ENCODE data around the gene RWDD1.
"Not testable (repeated sequence)": the region's sequence is repeated elsewhere in the genome, so short reads cannot be mapped to it uniquely, and the experiment has no call there.

Gene RWDD1

DNA sequence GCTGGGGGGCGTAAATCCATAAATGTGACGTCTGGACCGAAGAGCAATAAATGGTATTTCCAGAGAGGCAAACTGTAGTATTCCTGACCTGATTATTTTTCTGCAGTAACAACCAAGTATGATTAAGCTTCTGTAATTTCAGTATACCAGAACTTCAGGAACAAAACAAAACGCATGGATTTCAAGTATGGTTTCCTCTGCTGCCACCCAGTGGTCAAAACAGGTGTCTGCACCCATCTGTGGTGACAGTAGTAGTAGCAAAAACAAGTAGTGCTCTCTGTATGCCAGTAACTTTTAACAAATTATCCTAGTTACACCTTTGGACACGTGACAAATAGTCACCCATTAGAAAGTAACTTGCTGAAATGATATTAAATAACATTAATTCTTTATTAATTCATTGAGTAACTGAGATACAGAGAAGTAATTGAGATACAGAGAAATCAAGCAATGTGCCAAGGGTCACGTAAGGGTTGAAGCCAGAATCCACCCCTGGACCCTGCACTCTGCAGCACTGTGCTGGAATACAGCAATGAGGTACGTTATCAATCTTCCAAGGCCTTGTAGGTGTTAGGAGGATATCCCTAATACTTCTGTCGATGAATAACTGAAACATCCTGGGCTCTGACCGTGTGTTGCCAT is 9.8 kb upstream of the RWDD1 start:
- peak; percentile 70 for DNase-seq

DNA sequence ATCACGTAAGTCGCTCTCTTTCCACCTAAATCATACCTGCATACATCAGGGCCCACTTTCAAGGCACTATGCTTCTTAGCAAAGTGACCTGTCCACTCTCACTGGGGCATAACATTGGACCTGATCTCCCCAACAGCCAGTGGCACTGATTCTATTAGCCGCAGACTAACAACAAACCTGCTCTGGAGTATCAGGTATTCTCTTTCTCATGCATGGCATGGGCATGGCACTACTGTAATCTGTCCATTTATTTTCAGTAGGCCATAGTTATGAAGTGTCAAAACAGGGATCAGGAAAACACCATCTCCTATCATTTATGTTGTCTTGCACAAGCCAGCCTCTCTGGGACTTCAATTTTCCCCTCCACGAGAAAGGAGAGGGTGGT is 9.3 kb upstream of the RWDD1 start:
- no peak for DNase-seq

DNA sequence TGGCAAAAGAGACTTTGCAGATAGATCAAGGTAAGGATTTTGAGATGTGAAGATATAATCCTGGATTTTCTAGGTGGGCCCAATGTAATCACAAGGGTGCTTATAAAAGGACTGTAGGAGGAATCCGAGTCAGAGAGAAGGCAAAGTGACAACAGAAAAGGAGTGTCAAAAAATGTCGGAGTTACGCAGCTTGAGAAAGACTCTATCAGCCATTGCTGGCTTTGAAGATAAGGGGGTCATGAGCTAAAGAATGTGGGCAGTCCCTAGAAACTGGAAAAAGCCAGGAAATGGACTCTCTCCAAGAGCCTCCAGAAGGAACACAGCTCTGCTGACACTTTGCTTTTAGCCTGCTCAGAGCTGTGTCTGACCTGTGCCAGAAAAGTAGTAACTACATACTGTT is 8.7 kb upstream of the RWDD1 start:
- no peak for DNase-seq

DNA sequence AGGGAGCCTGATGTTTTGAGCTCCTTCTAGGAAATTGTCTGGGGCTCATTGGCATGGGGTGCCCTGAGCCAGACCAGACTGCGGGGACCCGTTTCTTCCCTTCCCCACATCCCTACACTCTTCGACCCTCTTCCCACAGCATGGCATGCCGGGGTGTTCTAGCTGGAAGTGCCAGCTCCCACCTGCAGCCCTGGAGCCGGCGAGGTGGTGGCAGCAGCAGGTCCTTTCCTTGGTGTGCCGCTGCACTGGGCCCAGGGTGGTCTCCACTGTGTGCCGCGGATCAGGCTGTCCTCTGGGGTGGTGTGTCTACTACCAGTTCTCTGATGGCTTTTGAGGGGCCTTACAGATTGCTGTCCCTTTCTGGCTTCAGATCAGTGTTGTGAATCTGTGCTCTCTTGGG is 7.5 kb upstream of the RWDD1 start:
- DNase-seq = no peak

DNA sequence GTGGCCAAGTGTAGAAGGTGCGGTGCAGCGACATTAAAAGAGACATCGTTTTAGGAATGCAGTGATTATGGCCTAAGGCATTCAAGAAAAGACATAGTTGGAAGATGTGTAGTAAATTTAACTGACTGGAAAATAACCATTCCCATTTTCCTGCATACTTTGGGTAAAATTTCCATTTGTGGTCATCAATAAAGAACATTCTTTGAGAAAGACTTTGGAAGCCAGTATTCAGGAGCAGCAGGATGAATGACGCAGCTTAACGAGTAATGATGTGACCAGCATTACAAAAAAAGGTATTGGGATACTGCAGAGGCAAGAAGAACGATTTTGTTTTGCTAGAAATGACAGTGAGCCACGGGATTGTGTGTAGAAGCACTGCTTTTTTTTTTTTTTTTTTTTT is 7.0 kb upstream of the RWDD1 start:
- DNase-seq = no peak

DNA sequence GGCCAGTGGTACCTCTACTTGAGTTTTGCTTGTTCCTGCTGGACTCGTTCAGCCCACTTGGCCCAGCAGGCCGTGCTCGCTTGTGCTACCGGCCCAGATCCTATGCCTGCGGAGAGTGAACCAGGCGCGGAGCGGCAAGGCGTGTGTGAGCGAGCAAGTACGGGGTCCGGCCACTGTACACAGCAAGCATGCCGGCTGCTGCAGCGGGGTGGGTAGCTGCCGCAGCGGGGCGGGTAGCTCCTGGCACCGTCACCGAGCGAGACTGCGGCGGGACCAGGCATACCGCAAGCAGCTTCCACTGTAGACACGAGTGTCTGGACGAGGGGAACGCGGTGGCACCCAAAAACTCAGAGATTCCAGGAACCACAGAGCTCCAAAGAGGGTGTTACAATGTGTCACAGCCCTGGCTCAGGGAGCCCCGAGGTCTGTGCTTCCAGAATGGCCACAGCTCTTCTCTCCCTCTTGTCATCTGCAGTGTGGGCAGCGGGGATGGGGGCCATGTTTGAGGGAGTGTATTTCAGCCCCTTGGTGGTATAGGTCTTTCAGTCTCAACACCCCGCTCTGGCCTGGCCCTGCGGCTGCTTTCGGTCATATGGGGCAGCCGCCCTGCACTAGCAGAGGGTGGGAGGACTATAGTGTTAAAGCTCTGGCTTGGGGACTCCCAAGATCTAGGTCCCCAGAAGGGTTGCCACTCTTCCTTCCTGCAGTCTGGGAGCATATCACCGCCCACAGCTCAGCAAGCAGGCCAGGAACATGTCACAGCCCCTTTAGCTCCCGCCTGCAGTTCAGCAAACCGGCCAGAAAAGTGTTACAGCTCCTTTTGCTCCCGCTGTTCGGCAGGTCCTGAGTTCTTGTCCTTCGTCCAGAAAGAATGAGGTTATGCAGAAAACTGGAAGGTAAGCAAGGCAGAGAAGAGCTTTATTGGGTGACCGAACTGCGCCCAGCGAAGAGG is 6.1 kb upstream of the RWDD1 start:
- DNase-seq = no peak

DNA sequence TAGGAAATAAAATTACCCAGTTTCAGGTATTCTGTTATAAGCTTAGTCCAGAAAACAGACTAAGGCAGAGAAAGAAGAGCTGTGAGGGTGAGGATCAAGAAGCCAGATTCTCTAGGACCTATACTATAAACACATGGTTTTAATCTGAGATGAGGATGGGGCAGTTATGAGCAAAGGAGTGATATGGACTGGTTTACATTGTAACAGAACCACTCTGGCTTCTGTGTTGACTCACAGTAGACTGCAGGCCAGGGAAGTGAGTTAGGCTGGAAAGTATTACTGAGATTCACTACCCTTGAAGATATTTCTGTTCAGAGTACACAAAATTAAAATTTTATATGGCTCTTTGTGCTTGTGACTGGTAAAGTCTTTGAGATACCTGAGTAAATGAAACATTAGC is 3.2 kb upstream of the RWDD1 start:
- DNase-seq = no peak

DNA sequence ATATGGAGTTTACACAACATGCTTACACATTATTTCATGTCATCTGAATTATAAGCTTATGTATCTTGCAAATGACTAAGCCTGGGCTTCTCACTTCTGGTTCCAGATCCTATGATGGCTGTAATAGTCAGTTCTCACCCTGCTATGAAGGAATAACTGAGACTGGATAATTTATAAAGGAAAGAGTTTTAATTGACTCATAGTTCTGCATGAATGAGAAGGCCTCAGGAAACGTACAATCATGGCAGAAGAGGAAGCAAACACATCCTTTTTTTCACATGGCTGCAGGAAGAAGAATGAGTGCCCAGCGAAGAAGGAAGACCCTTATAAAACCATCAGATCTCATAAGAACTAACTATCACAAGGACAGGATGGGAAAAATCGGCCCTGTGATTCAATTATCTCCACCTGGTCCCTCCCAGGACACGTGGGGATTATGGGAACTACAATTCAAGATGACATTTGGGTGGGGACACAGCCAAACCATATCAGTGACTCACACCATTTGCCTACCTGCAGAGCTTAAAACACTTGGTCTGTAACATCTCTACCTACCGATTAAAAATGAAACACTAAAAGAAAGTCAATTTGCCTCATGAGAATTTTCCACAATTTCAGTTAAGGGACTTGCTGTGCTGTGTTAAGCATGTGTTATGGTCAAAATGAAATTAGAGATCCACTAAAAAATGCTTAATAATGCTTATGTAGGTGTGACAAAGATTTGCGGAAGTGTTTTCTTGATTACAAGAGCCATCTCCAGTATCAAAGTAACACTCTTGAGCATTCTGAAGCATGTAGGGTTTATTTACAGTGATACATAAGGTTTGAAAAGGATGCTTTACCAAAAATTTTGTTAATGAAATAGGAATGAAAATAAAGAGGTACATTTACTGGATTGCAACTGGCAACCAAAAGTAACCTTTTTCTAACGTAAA is 2.2 kb upstream of the RWDD1 start:
- DNase-seq = no peak

DNA sequence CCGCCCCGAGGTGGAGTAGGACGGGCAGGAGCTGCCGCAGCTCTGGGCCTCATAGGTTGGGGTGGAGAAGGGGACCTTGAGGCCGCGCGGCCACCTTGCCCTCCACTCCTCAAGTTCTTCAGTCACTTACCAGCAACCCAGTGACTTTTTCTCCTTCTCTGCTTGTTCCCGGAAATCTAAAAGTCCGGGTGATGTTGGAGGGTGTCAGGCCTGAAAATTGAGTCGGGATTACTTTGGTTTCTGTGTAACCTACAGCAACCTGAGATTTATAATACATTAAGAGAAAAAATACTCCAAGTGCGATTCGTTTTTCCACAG is 338 bp downstream of the RWDD1 start:
- no peak for DNase-seq

DNA sequence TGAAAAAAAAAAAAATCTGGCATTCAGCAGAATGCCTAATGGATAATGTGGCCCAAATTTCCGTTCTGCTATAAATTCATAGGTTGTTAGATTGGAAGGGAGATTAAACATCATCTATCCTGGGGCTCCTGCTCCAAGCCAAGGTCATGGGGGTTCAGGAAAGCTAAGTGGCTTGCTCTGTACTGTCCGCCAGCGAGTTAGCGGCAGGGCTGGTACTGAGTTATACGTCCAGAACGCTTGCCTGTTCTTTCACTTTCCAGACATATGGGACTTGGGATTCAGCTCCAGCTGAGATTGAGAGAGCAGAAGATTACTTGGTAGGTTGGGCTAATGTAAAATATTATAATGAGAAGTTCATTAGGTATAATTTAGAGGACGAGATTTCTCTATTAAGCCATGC is 858 bp downstream of the RWDD1 start:
- DNase-seq = no peak

DNA sequence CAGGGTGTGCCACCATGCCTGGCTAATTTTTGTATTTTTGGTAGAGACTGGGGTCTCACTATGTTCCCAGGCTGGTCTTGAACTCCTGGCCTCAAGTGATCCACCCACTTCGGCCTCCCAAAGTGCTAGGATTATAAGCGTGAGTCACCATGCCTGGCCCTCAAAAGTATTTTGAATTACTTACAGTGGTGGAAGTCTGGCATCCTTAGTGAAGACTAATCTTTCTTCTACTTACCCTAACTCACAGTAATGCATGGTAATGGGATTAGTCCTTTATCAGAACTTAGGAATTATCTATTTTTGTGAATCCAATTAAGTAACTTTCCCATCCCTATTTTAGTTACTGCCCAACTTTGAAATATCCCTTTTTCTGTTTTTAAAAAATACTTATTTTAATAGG is 3.9 kb downstream of the RWDD1 start:
- DNase-seq = no peak

DNA sequence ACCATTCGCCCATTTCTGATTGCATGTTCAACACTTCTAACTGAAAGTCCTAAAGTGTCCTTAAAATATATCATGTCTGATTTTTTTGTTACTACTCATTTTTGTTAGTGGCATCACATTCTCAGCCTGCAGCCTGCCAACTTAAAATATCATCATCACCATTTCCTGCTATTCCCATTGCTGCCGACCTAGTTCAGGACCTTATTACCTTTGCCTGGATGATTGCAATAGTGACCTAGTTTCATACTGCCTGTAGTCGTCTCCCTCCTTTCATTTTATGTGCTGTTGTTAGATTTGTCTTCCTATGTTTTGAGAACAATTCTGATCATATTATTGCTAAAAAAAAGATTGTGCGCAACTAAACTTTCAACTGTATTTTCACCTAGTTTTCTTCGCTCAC is 6.2 kb downstream of the RWDD1 start:
- DNase-seq = no peak

DNA sequence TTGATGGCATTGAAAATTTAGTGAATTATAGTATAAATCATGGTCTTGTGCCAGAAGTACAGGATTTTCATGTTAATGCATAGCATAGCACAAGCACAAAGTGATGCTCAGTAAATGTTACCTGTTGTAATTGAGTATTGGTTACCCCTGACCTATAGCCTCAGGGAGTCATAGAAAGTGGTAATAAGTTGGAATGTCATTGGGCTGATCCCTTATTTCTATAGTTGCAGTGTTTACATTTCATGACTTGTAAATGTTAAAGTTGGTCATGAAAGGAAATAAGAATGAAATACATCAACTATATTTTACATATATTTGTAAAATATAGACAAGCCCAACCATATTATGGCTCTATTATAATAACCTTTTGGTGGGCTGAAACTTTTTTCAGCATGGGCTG is 7.0 kb downstream of the RWDD1 start:
- no peak for DNase-seq

DNA sequence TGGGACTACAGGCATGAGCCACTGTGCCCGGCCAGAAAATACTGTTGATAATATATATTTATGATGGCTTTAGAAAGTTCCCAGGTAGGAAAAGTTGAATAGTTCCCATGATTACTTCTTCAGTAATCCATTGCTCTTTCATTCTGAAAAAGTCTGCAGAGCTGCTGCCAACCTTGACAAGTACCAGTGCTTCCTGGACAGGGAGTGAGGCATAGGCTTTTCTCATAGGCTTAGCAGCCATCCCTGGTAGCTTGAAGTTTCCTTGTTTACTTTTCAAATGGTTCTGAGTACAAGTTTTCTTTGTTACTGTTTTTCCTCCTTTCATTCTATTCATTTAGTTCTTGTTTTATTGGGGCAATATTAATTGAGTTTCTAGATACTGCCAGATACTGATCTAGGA is 7.8 kb downstream of the RWDD1 start:
- DNase-seq = no peak

DNA sequence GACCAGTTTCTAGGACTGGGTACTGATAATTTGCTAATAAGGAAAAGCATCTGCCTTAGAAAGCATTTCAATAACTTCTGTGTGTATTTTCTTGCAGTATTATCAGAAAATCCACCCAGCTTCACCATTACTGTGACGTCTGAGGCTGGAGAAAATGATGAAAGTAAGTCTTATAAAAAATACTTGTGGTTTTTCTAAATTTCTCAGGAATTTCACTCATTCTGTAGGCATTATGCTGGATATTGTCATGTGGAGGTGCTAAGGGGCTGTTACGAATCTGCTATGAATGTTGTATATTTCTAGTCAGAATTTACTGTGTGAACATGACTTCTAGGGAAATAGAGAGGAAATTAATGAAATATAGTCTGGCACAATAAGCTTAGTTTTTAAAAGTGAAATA is 8.9 kb downstream of the RWDD1 start:
- DNase-seq = no peak

DNA sequence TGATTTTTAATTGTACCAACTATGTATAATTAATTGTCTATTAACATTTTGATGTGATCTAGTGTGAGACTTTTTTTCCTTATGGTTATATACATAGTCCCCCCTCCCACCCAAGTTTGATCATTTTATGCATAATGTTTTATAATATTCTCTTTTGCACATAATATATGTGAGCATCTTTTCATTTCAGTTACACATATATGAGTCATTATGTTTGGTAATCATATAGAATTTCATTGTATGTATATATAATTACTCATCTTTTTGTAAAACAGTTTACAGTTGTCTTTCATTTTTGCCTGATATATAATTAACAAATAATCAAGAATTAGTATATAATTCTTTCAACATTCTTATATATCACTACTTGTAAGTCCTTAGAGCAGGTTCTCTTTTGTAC is 15.0 kb downstream of the RWDD1 start:
- DNase-seq = no peak

DNA sequence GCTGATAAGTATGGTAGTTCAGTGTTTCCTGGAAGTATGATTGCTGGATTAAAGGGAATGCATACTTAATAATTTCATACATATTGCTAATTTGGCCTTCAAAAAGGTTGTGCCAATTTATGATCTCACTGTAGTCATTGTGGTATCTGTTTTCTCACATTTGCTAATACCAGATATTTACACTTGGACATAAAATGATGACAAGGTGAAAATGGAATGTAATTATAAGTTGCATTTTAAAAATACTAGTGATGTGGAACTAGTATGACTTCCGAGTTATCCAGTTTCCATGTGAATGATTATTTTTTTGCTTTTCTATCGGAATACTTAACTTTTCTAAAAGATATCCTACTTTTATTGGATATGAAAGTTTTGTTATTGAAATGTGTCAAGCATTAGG is 15.4 kb downstream of the RWDD1 start:
- DNase-seq = no peak

DNA sequence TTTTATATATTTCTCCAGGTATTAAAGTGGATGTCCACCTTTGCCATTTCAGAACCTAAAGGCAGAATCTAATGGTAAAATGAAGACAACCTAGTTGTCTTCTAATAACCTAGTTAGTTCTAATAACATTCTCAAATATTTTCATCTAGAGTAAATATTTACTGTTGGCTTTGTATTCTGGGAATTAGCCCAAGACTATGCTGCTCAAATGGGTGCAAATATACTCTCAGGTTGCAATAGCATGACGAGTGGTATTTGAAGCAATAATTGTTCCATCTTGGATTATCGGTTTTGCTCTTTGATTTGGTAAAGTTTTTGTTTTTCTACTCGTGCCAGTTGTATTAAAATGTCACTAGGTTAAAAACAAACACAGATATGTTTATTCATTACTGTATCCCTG is 23.9 kb downstream of the RWDD1 start:
- DNase-seq = no peak

DNA sequence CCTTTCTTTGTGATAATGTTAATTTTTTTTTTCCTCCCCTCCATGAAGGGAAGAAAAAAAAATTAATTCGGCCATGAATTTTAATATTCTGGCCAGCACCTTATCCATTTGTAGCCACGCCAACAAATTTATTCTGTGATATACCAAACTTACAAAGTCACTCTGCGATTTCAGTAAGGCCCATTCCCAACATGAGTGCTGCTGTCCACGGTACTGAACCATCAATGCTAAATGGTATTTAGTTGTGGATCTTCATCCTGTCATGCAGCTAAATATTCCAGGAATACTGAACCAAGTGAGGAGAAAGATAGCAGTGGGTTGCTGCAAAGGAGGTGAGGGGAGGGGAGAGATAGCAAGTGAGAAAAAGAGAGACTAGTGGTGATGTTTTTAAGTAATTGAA is 25.5 kb downstream of the RWDD1 start:
- no peak for DNase-seq

DNA sequence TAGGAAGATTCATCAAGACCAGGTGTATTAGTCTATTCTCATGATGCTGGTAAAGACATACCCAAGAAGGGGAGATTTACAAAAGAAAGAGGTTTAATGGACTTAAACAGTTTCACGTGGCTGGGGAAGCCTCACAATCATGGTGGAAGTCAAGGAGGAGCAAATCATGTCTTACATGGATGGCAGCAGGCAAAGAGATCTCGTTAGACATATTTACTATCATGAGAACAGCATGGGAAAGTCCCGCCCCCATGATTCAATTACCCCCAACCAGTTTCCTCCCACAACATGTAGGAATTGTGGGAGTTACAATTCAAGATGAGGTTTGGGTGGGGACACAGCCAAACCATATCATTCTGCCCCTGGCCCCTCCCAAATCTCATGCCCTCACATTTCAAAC is 32.6 kb downstream of the RWDD1 start:
- not testable (repeated sequence) for DNase-seq

DNA sequence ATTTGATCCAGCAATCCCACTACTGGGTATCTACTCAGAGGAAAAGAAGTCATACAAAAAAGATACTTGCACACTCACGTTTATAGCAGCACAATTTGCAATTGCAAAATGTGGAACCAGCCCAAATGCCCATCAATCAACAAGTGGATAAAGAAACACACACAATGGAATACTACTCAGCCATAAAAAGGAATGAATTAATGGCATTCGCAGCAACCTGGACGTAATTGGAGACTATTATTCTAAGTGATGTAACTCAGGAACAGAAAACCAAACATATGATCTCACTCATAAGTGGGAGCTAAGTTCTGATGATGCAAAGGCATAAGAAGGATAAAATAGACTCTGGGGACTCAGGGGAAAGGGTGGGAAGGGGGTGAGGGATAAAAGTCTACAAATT is 33.6 kb downstream of the RWDD1 start:
- not testable (repeated sequence) for DNase-seq

DNA sequence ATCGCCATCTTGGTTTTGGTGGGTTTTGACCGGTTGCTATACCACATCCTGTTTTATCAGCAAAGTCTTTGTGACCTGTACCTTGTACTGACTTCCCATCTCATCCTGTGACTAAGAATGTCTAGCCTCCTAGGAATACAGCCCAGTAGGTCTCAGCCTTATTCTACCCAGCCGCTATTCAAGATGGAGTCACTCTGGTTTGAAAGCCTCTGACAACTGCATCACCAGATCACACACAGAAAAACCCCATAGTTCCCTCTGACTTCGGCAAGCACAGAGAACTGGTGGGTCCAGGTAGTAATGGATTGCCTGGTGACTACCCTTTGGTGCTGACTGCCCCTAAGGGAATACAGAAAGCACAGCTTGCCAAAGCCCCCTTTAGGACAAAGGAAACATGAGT is 34.6 kb downstream of the RWDD1 start:
- DNase-seq = no peak

DNA sequence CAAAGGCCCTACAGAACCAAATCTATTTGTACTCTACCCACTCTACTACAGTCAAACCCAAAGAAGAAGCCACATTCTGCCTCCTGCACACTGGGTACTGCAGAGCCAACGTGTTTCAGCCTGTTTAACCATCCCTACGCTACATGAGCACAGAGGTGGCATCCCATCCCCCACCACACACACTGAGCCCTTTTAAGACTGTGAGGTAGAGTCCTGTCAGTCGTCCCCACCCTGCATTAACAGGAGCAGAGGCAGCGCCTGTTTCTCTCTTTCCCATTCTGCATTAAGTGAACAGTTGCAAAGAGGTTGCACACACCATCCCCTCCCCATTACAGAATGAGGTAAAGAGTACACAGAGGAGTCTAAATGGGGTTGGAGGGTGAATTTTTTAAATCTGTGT is 39.8 kb downstream of the RWDD1 start:
- no peak for DNase-seq

Measured in activated naive CD4-positive, alpha-beta T cell treated with Interleukin-2 at 50 U/mL for 16 hours (primary cell).